Testis (tissue), 2 donors: ENCODE measurements around the gene ADORA3.

Experiments
- CTCF ChIP-seq, 3 experiments: fragments of 450-650 bp in 2 of 3; fragments of 200-600 bp in 1 of 3; sonication (generic) in 1 of 3; IDR thresholded peaks; one replicate each; pipeline ENCODE4 v1.5.1; 2016 to 2019; ENCODE audit warnings: antibody characterized with exemption in 3 of 3, mild to moderate bottlenecking in 2 of 3, moderate library complexity in 1 of 3
- POLR2A ChIP-seq: fragments of 450-650 bp; IDR thresholded peaks from one replicate; pipeline ENCODE4 v1.6.1; 2017; ENCODE audit warnings: antibody characterized with exemption, mild to moderate bottlenecking, moderate library complexity

GRCh38 chr1:111480674-111481073, 22.8 kb downstream of the ADORA3 start:
- TF ChIP-seq POLR2A (no peak), CTCF (IDR thresholded peaks at IDR 0.05) (no peak)
